Measurements from ENCODE around the gene SLC16A10.

Gene SLC16A10

GRCh38 chr6:111265842-111266241 lies 178.5 kb downstream of the SLC16A10 start:
- DNase-seq: no peak

- DNase-seq: no peak
These were observed 179.0 kb downstream of the SLC16A10 start for GRCh38 chr6:111266276-111266675.

- no peak for DNase-seq
These were observed 180.5 kb downstream of the SLC16A10 start for GRCh38 chr6:111267764-111268333.

DNA sequence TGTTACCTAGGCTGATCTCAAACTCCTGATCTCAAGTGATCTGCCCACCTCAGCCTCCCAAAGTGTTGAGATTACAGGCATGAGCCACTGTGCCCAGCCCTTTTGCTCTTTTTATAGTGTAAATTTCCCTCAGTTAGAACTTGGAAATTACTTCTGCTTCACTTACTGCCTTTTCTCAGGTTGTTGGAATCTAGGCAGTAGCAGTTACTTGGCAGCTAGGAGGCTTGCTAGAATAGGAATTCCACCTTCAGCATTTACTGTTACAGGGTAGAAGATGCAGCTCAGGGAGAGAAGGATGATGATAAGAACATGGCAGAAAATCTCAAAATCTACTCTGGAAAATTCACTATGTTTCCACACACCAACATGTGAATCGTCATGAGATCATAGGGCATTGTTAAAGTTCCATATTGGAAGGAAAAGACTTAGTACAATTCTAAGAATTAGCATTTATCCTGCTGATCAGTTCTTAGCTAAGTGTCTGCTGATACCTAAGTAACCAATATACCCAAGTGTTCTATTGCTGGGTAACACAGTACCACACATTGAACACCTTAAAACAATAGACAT lies 182.2 kb downstream of the SLC16A10 start:
- no peak for DNase-seq

DNA sequence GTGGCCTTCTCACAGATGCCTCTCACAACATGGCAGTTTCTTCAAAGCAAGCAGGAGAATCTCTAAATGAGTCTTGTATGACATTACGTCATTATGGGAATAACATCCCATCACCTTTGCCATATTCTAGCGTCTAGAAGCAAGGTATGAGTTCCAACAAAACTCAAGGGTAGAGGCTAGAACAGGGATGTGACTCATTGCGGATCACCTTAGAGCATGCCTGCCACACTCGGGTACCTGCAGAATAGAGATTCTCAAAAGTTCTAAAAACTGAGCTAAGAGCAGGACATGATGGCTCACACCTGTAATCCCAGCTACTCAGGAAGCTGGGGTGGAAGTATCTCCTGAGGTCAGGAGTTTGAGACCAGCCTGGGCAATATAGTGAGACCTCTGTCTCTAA lies 182.8 kb downstream of the SLC16A10 start:
- no peak for DNase-seq

- no peak for DNase-seq
These were observed 187.4 kb downstream of the SLC16A10 start for GRCh38 chr6:111274593-111275217.

DNA sequence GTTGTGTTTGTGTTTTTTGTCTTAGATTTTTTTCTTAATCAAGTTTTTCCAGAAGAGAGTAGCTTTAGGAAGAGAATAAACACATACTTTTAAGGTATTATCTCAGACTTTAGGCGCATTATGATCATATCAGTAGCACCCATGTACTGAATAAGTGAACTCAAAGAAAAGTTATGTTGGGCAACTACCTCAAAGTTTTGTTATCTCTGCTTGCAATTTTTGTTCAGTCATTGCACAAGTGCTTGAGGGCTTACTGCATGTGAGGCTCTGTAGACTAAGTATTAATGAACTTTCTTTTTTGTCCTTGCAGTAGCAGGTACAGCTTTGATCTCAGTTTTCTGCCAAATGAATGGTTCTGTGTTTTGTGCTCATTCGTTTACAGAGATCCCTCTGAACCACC lies 189.0 kb downstream of the SLC16A10 start:
- DNase-seq: no peak

DNA sequence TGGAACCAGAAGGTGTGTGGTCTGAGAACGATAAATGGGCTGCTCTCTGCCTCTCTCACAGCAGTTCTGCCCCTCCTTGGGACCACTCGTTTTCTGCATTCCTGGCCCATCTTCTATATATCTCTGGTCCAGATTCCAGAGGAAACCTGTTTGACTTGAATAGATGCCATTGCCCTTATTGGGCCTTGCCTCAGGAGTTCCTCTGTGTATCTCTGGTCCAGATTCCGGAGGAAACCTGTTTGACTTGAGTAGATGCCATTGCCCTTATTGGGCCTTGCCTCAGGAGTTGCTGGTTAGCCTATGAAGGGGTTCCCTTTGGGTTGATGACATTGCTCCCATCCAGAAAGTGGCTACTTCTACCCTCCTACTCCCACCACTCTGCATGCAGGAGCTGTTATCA lies 189.4 kb downstream of the SLC16A10 start:
- no peak for DNase-seq

GRCh38 chr6:111277819-111278218 lies 190.5 kb downstream of the SLC16A10 start:
- no peak for DNase-seq

DNA sequence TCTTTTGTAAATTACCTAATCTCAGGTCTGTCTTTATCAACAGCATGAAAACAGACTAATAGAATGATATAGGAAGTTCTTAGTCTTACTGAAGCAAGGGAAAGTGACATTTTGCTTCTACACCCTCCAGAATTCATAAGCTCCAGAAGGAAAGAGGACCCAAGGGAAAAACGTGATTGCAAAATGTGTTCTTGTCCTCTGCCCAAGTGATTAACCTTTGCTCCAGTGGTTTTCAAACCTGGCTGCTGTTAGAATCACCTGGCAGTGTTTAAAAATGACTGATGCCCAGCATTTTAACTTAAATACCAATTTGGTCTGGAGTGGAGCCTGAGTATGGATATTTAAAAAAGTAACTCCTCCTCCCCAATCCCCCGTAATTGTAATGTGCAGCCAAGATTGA lies 191.4 kb downstream of the SLC16A10 start:
- no peak for DNase-seq

DNA sequence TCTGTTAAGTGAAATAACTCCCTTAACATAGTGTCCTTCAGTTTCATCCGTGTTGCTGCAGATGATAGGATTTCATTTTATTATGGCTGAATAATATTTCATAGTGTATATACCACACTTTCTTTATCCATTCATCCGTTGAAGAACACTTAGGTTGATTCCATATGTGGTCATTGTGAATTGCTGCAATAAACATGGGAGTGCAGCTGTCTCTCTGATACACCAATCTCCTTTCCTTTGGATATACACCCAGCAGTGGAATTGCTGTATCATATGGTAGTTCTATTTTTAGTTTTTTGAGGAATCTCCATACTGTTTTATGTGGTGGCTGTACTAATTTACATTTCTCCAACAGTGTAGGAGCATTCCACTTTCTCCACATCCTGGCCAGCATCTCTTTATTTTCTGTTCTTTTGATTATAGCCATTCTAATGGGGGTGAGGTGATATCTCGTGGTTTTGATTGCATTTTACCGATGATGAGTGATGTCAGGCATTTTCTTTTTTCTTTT lies 193.2 kb downstream of the SLC16A10 start:
- DNase-seq: no peak

Measured in stimulated activated naive CD4-positive, alpha-beta T cell (primary cell).